GM12892 (cell line): ENCODE data around the gene ACER3.

Experiments
- POLR2AphosphoS5 ChIP-seq: IDR thresholded peaks from 2 replicates; pipeline ENCODE4 v1.6.1; 2011; ENCODE audit warnings: low read depth, low read length, control low read depth
- TAF1 ChIP-seq: IDR thresholded peaks from 2 replicates; pipeline ENCODE4 v1.6.1; 2011; ENCODE audit warnings: low read depth, mild to moderate bottlenecking, control low read depth, low read length, borderline replicate concordance

DNA sequence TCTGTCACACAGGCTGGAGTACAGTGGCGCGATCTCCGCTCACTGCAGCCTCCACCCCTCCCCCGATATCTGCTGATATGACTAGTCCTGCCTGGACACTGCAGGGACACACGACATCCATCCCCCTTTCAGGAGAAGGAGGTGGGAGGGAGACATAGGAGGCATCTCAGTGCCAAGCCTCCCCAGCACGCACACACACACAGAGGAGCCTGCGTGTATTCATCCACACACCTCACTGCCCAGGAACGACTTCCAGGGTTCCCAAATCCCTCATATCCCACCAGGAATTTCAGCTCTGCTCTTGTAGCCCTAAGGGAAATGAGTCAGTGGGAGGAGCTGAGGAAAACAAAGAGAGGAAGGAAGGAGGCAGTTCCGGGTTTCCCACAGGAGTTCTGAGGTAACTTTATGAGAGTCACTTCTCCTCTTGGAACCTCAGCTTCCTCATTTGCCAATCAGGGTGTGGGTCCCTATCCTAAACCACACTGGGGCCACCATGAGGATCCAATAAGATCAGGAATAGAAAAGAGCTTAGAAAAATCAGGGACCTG lies 37.2 kb upstream of the ACER3 start:
- no peak for TF ChIP-seq POLR2AphosphoS5
- TF ChIP-seq TAF1: no peak
